Cardiac muscle cell (in vitro differentiated cells and primary cell): ENCODE data around the gene GNPDA2. TPM values are rescaled to one million over a fixed set of nuclear protein-coding genes. Genes with fewer than 3 reads are reported as not detected.
A peak's percentile ranks its signal among the peaks of the same experiment; 100 is the strongest.

Experiments
- DNase-seq, 2 donors: peaks; one replicate each; pipeline versions ENCODE4 v3.0.0 to v3.0.0-alpha.2; 2010 to 2017; ENCODE audit warnings: low read depth in 1 of 2, low spot score in 1 of 2
- H3K27ac ChIP-seq: fragments of 200-600 bp; sonication (generic); 2 replicates; pipeline ENCODE4 v1.5.1; 2016
- H3K27me3 ChIP-seq: fragments of 200-600 bp; sonication (generic); 2 replicates; pipeline ENCODE4 v1.6.0; 2016; ENCODE audit warnings: control low read depth
- H3K36me3 ChIP-seq: fragments of 200-600 bp; sonication (generic); 2 replicates; pipeline ENCODE4 v1.5.1; 2016; ENCODE audit warnings: control low read depth
- H3K4me1 ChIP-seq: fragments of 200-600 bp; sonication (generic); 2 replicates; pipeline ENCODE4 v1.8.1; 2017; ENCODE audit warnings: low read depth, mild to moderate bottlenecking, mixed run types
- H3K4me3 ChIP-seq: fragments of 200-600 bp; sonication (generic); 2 replicates; pipeline ENCODE4 v1.5.1; 2016; ENCODE audit warnings: mild to moderate bottlenecking
- H3K9me3 ChIP-seq: fragments of 200-600 bp; sonication (generic); 2 replicates; pipeline ENCODE4 v1.5.1; 2017; ENCODE audit warnings: low read depth, mild to moderate bottlenecking, control low read depth
- CTCF ChIP-seq: IDR thresholded peaks from 2 replicates; pipeline ENCODE4 v1.5.1; 2012; ENCODE audit warnings: low read depth, mild to moderate bottlenecking, low read length
- polyA plus RNA-seq: library from polyadenylated mRNA; unstranded; fragments of >200 nt; fragmentation: Nextera tagmentation; extraction: Ambion mirVana; gene quantifications from 2 replicates; pipeline ENCODE4 v1.2.1, GENCODE V29; 2016
- total RNA-seq: library from RNA; depleted of rRNA; stranded (reverse); fragments of >200 nt; gene quantifications from 2 replicates; pipeline ENCODE4 v1.2.3, GENCODE V29; 2016

GNPDA2 gene
- total and polyA plus RNA-seq, 2 experiments from 2014 or later = 10.0 to 17.3 TPM

- Histone ChIP-seq H3K36me3 (no peaks in the 10 kb centered on the region), H3K27me3 (peaks cover 9% of the 10 kb centered on the region), H3K9me3 (no peaks in the 10 kb centered on the region), H3K27ac (no peak overlapping the region), H3K4me1 (no peaks in the 10 kb centered on the region), H3K4me3 (no peak overlapping the region)
- DNase-seq = no peak
- TF ChIP-seq CTCF = no peak
Measured at GRCh38 chr4:44671636-44672035, 54.7 kb downstream of the GNPDA2 start.

- TF ChIP-seq CTCF = no peak
- peak in 1 of 2 donors; percentile 5 for DNase-seq
- H3K4me1 ChIP-seq = no peaks in the 10 kb centered on the region
- no peak overlapping the region for H3K27ac ChIP-seq
- H3K9me3 ChIP-seq = no peaks in the 10 kb centered on the region
- no peak overlapping the region for H3K4me3 ChIP-seq
- H3K27me3 ChIP-seq = peaks cover 9% of the 10 kb centered on the region
- H3K36me3 ChIP-seq = no peaks in the 10 kb centered on the region
Measured at GRCh38 chr4:44670506-44671199, 55.7 kb downstream of the GNPDA2 start.

- Histone ChIP-seq H3K4me1 (no peaks in the 10 kb centered on the region), H3K27me3 (peaks cover 9% of the 10 kb centered on the region), H3K4me3 (no peak overlapping the region), H3K9me3 (no peaks in the 10 kb centered on the region), H3K36me3 (no peaks in the 10 kb centered on the region), H3K27ac (no peak overlapping the region)
- DNase-seq = no peak
- no peak for TF ChIP-seq CTCF
Measured at GRCh38 chr4:44668526-44668925, 57.8 kb downstream of the GNPDA2 start.

GRCh38 chr4:44663539-44664263, 62.7 kb downstream of the GNPDA2 start:
- no peaks in the 10 kb centered on the region for H3K9me3 ChIP-seq
- no peak overlapping the region for H3K4me3 ChIP-seq
- no peak for DNase-seq
- H3K36me3 ChIP-seq = no peaks in the 10 kb centered on the region
- H3K4me1 ChIP-seq = no peaks in the 10 kb centered on the region
- H3K27ac ChIP-seq = no peak overlapping the region
- no peaks in the 10 kb centered on the region for H3K27me3 ChIP-seq
- no peak for TF ChIP-seq CTCF

- H3K9me3 ChIP-seq = no peaks in the 10 kb centered on the region
- TF ChIP-seq CTCF = no peak
- H3K4me1 ChIP-seq = no peaks in the 10 kb centered on the region
- H3K27me3 ChIP-seq = no peaks in the 10 kb centered on the region
- no peak overlapping the region for H3K27ac ChIP-seq
- H3K36me3 ChIP-seq = no peaks in the 10 kb centered on the region
- no peak overlapping the region for H3K4me3 ChIP-seq
- DNase-seq = no peak
Measured at GRCh38 chr4:44662623-44663005, 63.7 kb downstream of the GNPDA2 start.
